G401 (cell line): Measurements from ENCODE around the gene DMAC2L. TPM values are rescaled to one million over a fixed set of nuclear protein-coding genes. Genes with fewer than 3 reads are reported as not detected.

Source experiments
- DNase-seq: peaks from one replicate; pipeline ENCODE4 v3.0.0-alpha.2; 2015; ENCODE audit warnings: low spot score
- in situ Hi-C: cut with HindIII; loops from 2 replicates; pipeline ENCODE4 v1.10.0; 2016; ENCODE audit warnings: low sequenced_read_pairs, mixed read lengths
- total RNA-seq: library from RNA; depleted of rRNA; stranded (reverse); fragments of >200 nt; shearing (Covaris generic); gene quantifications from 2 replicates; pipeline ENCODE4 v1.2.3, GENCODE V29; 2014; rRNA removed

DMAC2L gene
- total RNA-seq, 1 experiment from 2014 or later: 31.0 TPM

DNA sequence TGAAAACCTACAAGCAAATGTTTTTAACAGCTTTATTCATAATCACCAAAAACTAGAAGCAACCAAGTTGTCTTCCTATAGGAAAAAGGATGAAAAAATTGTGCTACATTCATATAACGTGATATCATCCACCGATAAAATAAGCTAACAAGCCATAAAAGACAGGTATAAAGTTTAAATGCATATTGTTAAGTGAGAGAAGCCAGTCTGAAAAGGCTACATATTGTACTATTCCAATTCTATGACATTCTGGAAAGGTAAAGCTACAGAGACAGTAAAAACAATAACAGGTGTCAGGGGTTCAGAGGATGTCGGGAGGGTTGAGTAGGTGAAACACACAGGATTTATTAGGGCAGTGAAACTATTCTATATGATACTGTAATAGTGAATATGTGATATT, 61.8 kb downstream of the DMAC2L start:
- in situ Hi-C loops: no loop called here
- DNase-seq: no peak

DNA sequence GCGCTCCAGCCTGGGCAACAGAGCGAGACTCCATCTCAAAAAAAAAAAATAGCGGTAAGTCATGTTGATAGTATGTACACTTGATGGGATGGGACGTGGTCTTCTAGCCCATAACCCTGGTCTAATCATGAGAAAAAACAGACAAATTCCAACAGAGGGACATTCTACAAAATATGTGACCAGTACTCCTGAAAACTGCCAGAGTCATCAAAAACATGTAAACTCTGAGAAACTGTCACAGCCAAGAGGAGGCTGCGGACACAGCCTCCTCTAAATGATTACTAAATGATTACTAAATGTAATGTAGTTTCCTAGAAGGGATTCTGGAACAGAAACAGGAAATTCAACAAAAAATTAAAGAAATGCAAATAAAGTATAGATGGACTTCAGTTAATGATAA, 63.6 kb downstream of the DMAC2L start:
- in situ Hi-C loops: no loop called here
- no peak for DNase-seq

Other genes with a start within 250 kb of the DMAC2L start
- gene VCPKMT, start 195.8 kb upstream of the DMAC2L start, total RNA-seq: 4.4 and 8.9 TPM in 2 replicates
- 7.9 and 20.0 TPM in 2 replicates for gene SOS2, start 80.7 kb upstream of the DMAC2L start, total RNA-seq
- 23.0 and 31.6 TPM in 2 replicates for gene L2HGDH, start 95 bp upstream of the DMAC2L start, total RNA-seq
- 0.27 and 0.80 TPM in 2 replicates for gene CDKL1, start 84.6 kb downstream of the DMAC2L start, total RNA-seq
- 29.1 and 57.1 TPM in 2 replicates for gene MAP4K5, start 220.2 kb downstream of the DMAC2L start, total RNA-seq
- 2.8 TPM in 1 of 2 replicates, not detected in the other for gene ATL1, start 247.8 kb downstream of the DMAC2L start, total RNA-seq